Measurements from ENCODE around the gene OTULINL. TPM values are rescaled to one million over a fixed set of nuclear protein-coding genes. Genes with fewer than 3 reads are reported as not detected.

Gene OTULINL
- polyA plus RNA-seq, 3 donors, result 56.8 to 107 (median 92.9) TPM

GRCh38 chr5:14628346-14628745 is 46.8 kb downstream of the OTULINL start:
- Histone ChIP-seq H3K36me3 (replicated peaks in 1 of 2; ENCODE audit: control insufficient read depth in 1 of 2, insufficient read depth in 2 of 2, low read length in 2 of 2) (peaks cover 0 to 24% of the 10 kb centered on the region in 2 donors), H3K4me2 (replicated peaks; ENCODE audit: extremely low read depth, low read length, poor library complexity, severe bottlenecking) (no peak overlapping the region), H3K4me3 (replicated peaks in 1 of 3; ENCODE audit: low read depth in 2 of 3, low read length in 3 of 3) (no peak overlapping the region), H3K9ac (ENCODE audit: insufficient read depth, low read length, poor library complexity, severe bottlenecking) (no peak overlapping the region), H3K27me3 (ENCODE audit: control insufficient read depth in 2 of 2, insufficient read depth in 2 of 2, low read length in 2 of 2) (no peaks in the 10 kb centered on the region), H2AFZ (ENCODE audit: insufficient read depth, low read depth, low read length, poor library complexity, severe bottlenecking) (no peak overlapping the region), H3K79me2 (ENCODE audit: insufficient read depth, low read length) (no peaks in the 10 kb centered on the region), H3K9me3 (replicated peaks in 1 of 2; ENCODE audit: control insufficient read depth in 1 of 2, insufficient read depth in 1 of 2, low read length in 2 of 2) (no peaks in the 10 kb centered on the region), H3K27ac (ENCODE audit: low read depth in 1 of 2, low read length in 2 of 2) (no peak overlapping the region), H4K20me1 (ENCODE audit: insufficient read depth, low read length) (peaks cover 38% of the 10 kb centered on the region), H3K4me1 (ENCODE audit: control insufficient read depth in 1 of 2, insufficient read depth in 2 of 2, low read length in 2 of 2) (peaks cover 9 to 14% of the 10 kb centered on the region in 2 donors)
- intact Hi-C loops (cut with micrococcal nuclease), result no loop called here
- no CpG with 5 or more reads among the region's 3 CpGs for WGBS (ENCODE audit: insufficient coverage)
- peaks cover 1 to 2% (median 1%) of the 10 kb centered on the region in 3 donors for H3K27me3 Mint-ChIP-seq (ENCODE audit: low read depth in 3 of 3)
- no peak for DNase-seq
- no peak overlapping the region for H3K4me3 Mint-ChIP-seq
- no peak overlapping the region for H3K27ac Mint-ChIP-seq
- H3K9me3 Mint-ChIP-seq, result peaks cover 0 to 6% (median 0%) of the 10 kb centered on the region in 7 donors
- peaks cover 11% of the 10 kb centered on the region for H3K4me1 Mint-ChIP-seq
- H3K36me3 Mint-ChIP-seq, result peaks cover 14 to 17% of the 10 kb centered on the region in 2 donors
- no peak for TF ChIP-seq CTCF (IDR thresholded peaks at IDR 0.05)

- Histone ChIP-seq H3K9me3 (replicated peaks in 1 of 2; ENCODE audit: control insufficient read depth in 1 of 2, insufficient read depth in 1 of 2, low read length in 2 of 2) (no peaks in the 10 kb centered on the region), H2AFZ (ENCODE audit: insufficient read depth, low read depth, low read length, poor library complexity, severe bottlenecking) (no peak overlapping the region), H3K4me2 (replicated peaks; ENCODE audit: extremely low read depth, low read length, poor library complexity, severe bottlenecking) (no peak overlapping the region), H3K4me1 (ENCODE audit: control insufficient read depth in 1 of 2, insufficient read depth in 2 of 2, low read length in 2 of 2) (peaks cover 9 to 14% of the 10 kb centered on the region in 2 donors), H4K20me1 (ENCODE audit: insufficient read depth, low read length) (peaks cover 26% of the 10 kb centered on the region), H3K4me3 (replicated peaks in 1 of 3; ENCODE audit: low read depth in 2 of 3, low read length in 3 of 3) (no peak overlapping the region), H3K79me2 (ENCODE audit: insufficient read depth, low read length) (no peaks in the 10 kb centered on the region), H3K27ac (ENCODE audit: low read depth in 1 of 2, low read length in 2 of 2) (peak overlapping the region in 1 of 2 donors; percentile 43), H3K27me3 (ENCODE audit: control insufficient read depth in 2 of 2, insufficient read depth in 2 of 2, low read length in 2 of 2) (no peaks in the 10 kb centered on the region), H3K9ac (ENCODE audit: insufficient read depth, low read length, poor library complexity, severe bottlenecking) (no peak overlapping the region), H3K36me3 (replicated peaks in 1 of 2; ENCODE audit: control insufficient read depth in 1 of 2, insufficient read depth in 2 of 2, low read length in 2 of 2) (peaks cover 0 to 15% of the 10 kb centered on the region in 2 donors)
- intact Hi-C loops (cut with micrococcal nuclease), result no loop called here
- TF ChIP-seq CTCF (IDR thresholded peaks at IDR 0.05), result no peak
- Mint-ChIP-seq H3K4me3 (no peak overlapping the region), H3K36me3 (peaks cover 6 to 9% of the 10 kb centered on the region in 2 donors), H3K9me3 (peaks cover 0 to 6% (median 0%) of the 10 kb centered on the region in 7 donors), H3K27me3 (ENCODE audit: low read depth in 3 of 3) (peaks cover 1 to 2% (median 1%) of the 10 kb centered on the region in 3 donors), H3K27ac (peak overlapping the region in 2 of 7 donors; percentile 5 to 10), H3K4me1 (peaks cover 11% of the 10 kb centered on the region)
- WGBS (ENCODE audit: insufficient coverage), result no CpG with 5 or more reads among the region's 2 CpGs
- peak in 1 of 3 donors; percentile 9 for DNase-seq
Measured at GRCh38 chr5:14630671-14631070, 49.1 kb downstream of the OTULINL start.

All from CD14-positive monocyte (primary cell).